Activated naive CD8-positive, alpha-beta T cell treated with anti-CD3 and anti-CD28 coated beads, Interleukin-2, amount 10 ng/mL, durations not matched to agents 7 days and 5 days (primary cell): ENCODE measurements around the gene SHANK2. TPM values are rescaled to one million over a fixed set of nuclear protein-coding genes. Genes with fewer than 3 reads are reported as not detected.

Experiments
- ATAC-seq: fragments of 150-1000 bp; cut with Tn5 transposase; one replicate; pipeline ENCODE4 v1.10.0; 2021; ENCODE audit warnings: low read depth, moderate library complexity
- POLR2A ChIA-PET: fragments of 350-600 bp; sonication (Branson Sonifier 250); formaldehyde crosslinking; loops from one replicate; lab custom pipeline; 2021; ENCODE audit warnings: antibody characterized with exemption; lab: Charles Lee
- DNase-seq: peaks from one replicate; pipeline ENCODE4 v3.0.0; 2021
- H3K27ac Mint-ChIP-seq: one replicate; pipeline ENCODE4 v1.8.0; 2022; ENCODE audit warnings: mild to moderate bottlenecking, mixed read lengths
- H3K27me3 Mint-ChIP-seq: one replicate; pipeline ENCODE4 v1.8.0; 2022; ENCODE audit warnings: mild to moderate bottlenecking, moderate library complexity, mixed read lengths
- H3K36me3 Mint-ChIP-seq: one replicate; pipeline ENCODE4 v1.8.0; 2021; ENCODE audit warnings: mild to moderate bottlenecking, mixed read lengths
- H3K4me1 Mint-ChIP-seq: one replicate; pipeline ENCODE4 v1.8.0; 2021; ENCODE audit warnings: mixed read lengths
- H3K4me3 Mint-ChIP-seq: one replicate; pipeline ENCODE4 v1.8.0; 2022; ENCODE audit warnings: mild to moderate bottlenecking, moderate library complexity, mixed read lengths
- H3K9me3 Mint-ChIP-seq: one replicate; pipeline ENCODE4 v1.8.0; 2021; ENCODE audit warnings: mixed read lengths
- total RNA-seq, 2 experiments: library from RNA; stranded (reverse); gene quantifications; one replicate each; pipeline ENCODE4 v1.2.3, GENCODE V29; 2021

Gene SHANK2
- total RNA-seq, 2 experiments from 2014 or later: not detected

GRCh38 chr11:71255800-71256479, 3.6 kb upstream of the SHANK2 start:
- ATAC-seq: no peak
- no peak overlapping the region for H3K27ac Mint-ChIP-seq
- H3K36me3 Mint-ChIP-seq: no peaks in the 10 kb centered on the region
- no peaks in the 10 kb centered on the region for H3K4me1 Mint-ChIP-seq
- no peak overlapping the region for H3K4me3 Mint-ChIP-seq
- peaks cover 32% of the 10 kb centered on the region for H3K27me3 Mint-ChIP-seq
- POLR2A ChIA-PET: no interaction called here
- DNase-seq: no peak
- H3K9me3 Mint-ChIP-seq: no peaks in the 10 kb centered on the region

- Mint-ChIP-seq H3K4me1 (no peaks in the 10 kb centered on the region), H3K36me3 (no peaks in the 10 kb centered on the region), H3K27ac (no peak overlapping the region), H3K4me3 (no peak overlapping the region), H3K27me3 (peaks cover 38% of the 10 kb centered on the region), H3K9me3 (no peaks in the 10 kb centered on the region)
- POLR2A ChIA-PET: no interaction called here
- DNase-seq (no peak), ATAC-seq (no peak)
Measured at GRCh38 chr11:71255323-71255722, 2.9 kb upstream of the SHANK2 start.

GRCh38 chr11:71253794-71254193, 1.4 kb upstream of the SHANK2 start:
- Mint-ChIP-seq H3K27me3 (peaks cover 48% of the 10 kb centered on the region), H3K27ac (no peak overlapping the region), H3K4me3 (no peak overlapping the region), H3K4me1 (no peaks in the 10 kb centered on the region), H3K36me3 (no peaks in the 10 kb centered on the region), H3K9me3 (no peaks in the 10 kb centered on the region)
- POLR2A ChIA-PET: no interaction called here
- DNase-seq (no peak), ATAC-seq (no peak)

GRCh38 chr11:71252770-71253730, 673 bp upstream of the SHANK2 start:
- no peaks in the 10 kb centered on the region for H3K9me3 Mint-ChIP-seq
- no peak for ATAC-seq

GRCh38 chr11:71251761-71252268, 562 bp downstream of the SHANK2 start:
- DNase-seq: no peak
- no peaks in the 10 kb centered on the region for H3K4me1 Mint-ChIP-seq

More at GRCh38 chr11:71252770-71253730, 673 bp upstream of the SHANK2 start:
- Mint-ChIP-seq H3K27ac (no peak overlapping the region), H3K4me3 (no peak overlapping the region), H3K27me3 (peaks cover 52% of the 10 kb centered on the region), H3K4me1 (no peaks in the 10 kb centered on the region), H3K36me3 (no peaks in the 10 kb centered on the region)
- POLR2A ChIA-PET: no interaction called here
- no peak for DNase-seq

GRCh38 chr11:71251151-71251721, 1.1 kb downstream of the SHANK2 start:
- H3K4me1 Mint-ChIP-seq: no peaks in the 10 kb centered on the region
- H3K27ac Mint-ChIP-seq: peak overlapping the region; percentile 42
- ATAC-seq: no peak
- no peak for DNase-seq
- no peak overlapping the region for H3K4me3 Mint-ChIP-seq
- POLR2A ChIA-PET: no interaction called here
- H3K36me3 Mint-ChIP-seq: no peaks in the 10 kb centered on the region
- no peaks in the 10 kb centered on the region for H3K9me3 Mint-ChIP-seq
- peaks cover 59% of the 10 kb centered on the region for H3K27me3 Mint-ChIP-seq

More at GRCh38 chr11:71251761-71252268, 562 bp downstream of the SHANK2 start:
- H3K36me3 Mint-ChIP-seq: no peaks in the 10 kb centered on the region
- H3K4me3 Mint-ChIP-seq: no peak overlapping the region
- H3K9me3 Mint-ChIP-seq: no peaks in the 10 kb centered on the region
- ATAC-seq: no peak
- peaks cover 58% of the 10 kb centered on the region for H3K27me3 Mint-ChIP-seq
- POLR2A ChIA-PET: no interaction called here
- H3K27ac Mint-ChIP-seq: no peak overlapping the region

- DNase-seq: no peak
- no peak overlapping the region for H3K4me3 Mint-ChIP-seq
- H3K27ac Mint-ChIP-seq: peak overlapping the region; percentile 42
- POLR2A ChIA-PET: no interaction called here
- no peaks in the 10 kb centered on the region for H3K4me1 Mint-ChIP-seq
- no peaks in the 10 kb centered on the region for H3K36me3 Mint-ChIP-seq
- no peak for ATAC-seq
- H3K27me3 Mint-ChIP-seq: peaks cover 56% of the 10 kb centered on the region
- no peaks in the 10 kb centered on the region for H3K9me3 Mint-ChIP-seq
Measured at GRCh38 chr11:71250523-71251150, 1.7 kb downstream of the SHANK2 start.

GRCh38 chr11:71249301-71249700, 3.1 kb downstream of the SHANK2 start:
- ATAC-seq: no peak
- H3K4me1 Mint-ChIP-seq: no peaks in the 10 kb centered on the region
- no peak overlapping the region for H3K27ac Mint-ChIP-seq
- peaks cover 47% of the 10 kb centered on the region for H3K27me3 Mint-ChIP-seq
- H3K9me3 Mint-ChIP-seq: no peaks in the 10 kb centered on the region
- H3K36me3 Mint-ChIP-seq: no peaks in the 10 kb centered on the region
- POLR2A ChIA-PET: no interaction called here
- no peak overlapping the region for H3K4me3 Mint-ChIP-seq
- no peak for DNase-seq

- Mint-ChIP-seq H3K36me3 (no peaks in the 10 kb centered on the region), H3K27ac (no peak overlapping the region), H3K27me3 (peaks cover 40% of the 10 kb centered on the region), H3K9me3 (no peaks in the 10 kb centered on the region), H3K4me1 (no peaks in the 10 kb centered on the region), H3K4me3 (no peak overlapping the region)
- DNase-seq: no peak
- ATAC-seq: no peak
- POLR2A ChIA-PET: no interaction called here
Measured at GRCh38 chr11:71248656-71249055, 3.7 kb downstream of the SHANK2 start.

- Mint-ChIP-seq H3K9me3 (no peaks in the 10 kb centered on the region), H3K4me3 (no peak overlapping the region), H3K27me3 (peaks cover 36% of the 10 kb centered on the region), H3K4me1 (no peaks in the 10 kb centered on the region), H3K27ac (no peak overlapping the region), H3K36me3 (no peaks in the 10 kb centered on the region)
- DNase-seq: no peak
- POLR2A ChIA-PET: no interaction called here
- ATAC-seq: no peak
Measured at GRCh38 chr11:71248251-71248570, 4.2 kb downstream of the SHANK2 start.

GRCh38 chr11:71247551-71248250, 4.7 kb downstream of the SHANK2 start:
- no peak overlapping the region for H3K27ac Mint-ChIP-seq
- no peak overlapping the region for H3K4me3 Mint-ChIP-seq
- H3K4me1 Mint-ChIP-seq: no peaks in the 10 kb centered on the region
- POLR2A ChIA-PET: no interaction called here
- no peak for ATAC-seq
- H3K27me3 Mint-ChIP-seq: peaks cover 31% of the 10 kb centered on the region
- no peaks in the 10 kb centered on the region for H3K9me3 Mint-ChIP-seq
- DNase-seq: no peak
- no peaks in the 10 kb centered on the region for H3K36me3 Mint-ChIP-seq

GRCh38 chr11:71246559-71246958, 5.8 kb downstream of the SHANK2 start:
- H3K27me3 Mint-ChIP-seq: peaks cover 31% of the 10 kb centered on the region
- ATAC-seq (no peak), DNase-seq (no peak)
- no peak overlapping the region for H3K4me3 Mint-ChIP-seq
- H3K9me3 Mint-ChIP-seq: no peaks in the 10 kb centered on the region
- H3K4me1 Mint-ChIP-seq: no peaks in the 10 kb centered on the region
- POLR2A ChIA-PET: no interaction called here
- no peak overlapping the region for H3K27ac Mint-ChIP-seq
- no peaks in the 10 kb centered on the region for H3K36me3 Mint-ChIP-seq
